OCI-LY7 (cell line): ENCODE data around the gene CELF4. TPM values are rescaled to one million over a fixed set of nuclear protein-coding genes. Genes with fewer than 3 reads are reported as not detected.

Experiments used
- BruUV-seq: library from RNA; stranded (reverse); fragments of 400-500 nt; replicated peaks from 2 replicates; lab custom pipeline; 2021; lab: Mats Ljungman, UMichigan
- CTCF ChIA-PET: fragments of 300-600 bp; sonication (Branson Sonifier 250); formaldehyde crosslinking; loops from one replicate; lab custom pipeline; 2022; ENCODE audit warnings: antibody characterized with exemption; ENCODE audit not compliant: unreplicated experiment; lab: Charles Lee
- POLR2A ChIA-PET: fragments of 300-600 bp; sonication (Branson Sonifier 250); formaldehyde crosslinking; loops from one replicate; lab custom pipeline; 2022; ENCODE audit warnings: antibody characterized with exemption; lab: Charles Lee
- DNase-seq: peaks from one replicate; pipeline ENCODE4 v3.0.0-alpha.2; 2015; ENCODE audit warnings: low spot score
- H2AFZ ChIP-seq: fragments of 200-600 bp; sonication (generic), shearing (Covaris generic); 2 replicates; pipeline ENCODE4 v1.6.1; 2014; ENCODE audit warnings: mild to moderate bottlenecking, antibody characterized with exemption, low read length, moderate library complexity
- H3K27ac ChIP-seq: fragments of 200-600 bp; sonication (generic); 2 replicates; pipeline ENCODE4 v1.5.1; 2014; ENCODE audit warnings: mixed run types, low read depth, mild to moderate bottlenecking, moderate library complexity, low read length, inconsistent platforms; ENCODE audit not compliant: poor library complexity, severe bottlenecking
- H3K36me3 ChIP-seq: fragments of 200-600 bp; sonication (generic); 2 replicates; pipeline ENCODE4 v1.6.1; 2014; ENCODE audit warnings: mild to moderate bottlenecking, antibody characterized with exemption, low read length, moderate library complexity, mixed read lengths; ENCODE audit not compliant: insufficient read depth
- H3K4me1 ChIP-seq: fragments of 200-600 bp; sonication (generic); 2 replicates; pipeline ENCODE4 v1.5.1; 2014; ENCODE audit warnings: mild to moderate bottlenecking, low read length; ENCODE audit not compliant: insufficient read depth, poor library complexity, severe bottlenecking
- H3K4me2 ChIP-seq: fragments of 200-600 bp; sonication (generic); 2 replicates; pipeline ENCODE4 v1.6.1; 2014; ENCODE audit warnings: mild to moderate bottlenecking, low read length
- H3K4me3 ChIP-seq: fragments of 200-600 bp; sonication (generic); 2 replicates; pipeline ENCODE4 v1.5.1; 2014; ENCODE audit warnings: mild to moderate bottlenecking, low read depth, low read length; ENCODE audit not compliant: poor library complexity, severe bottlenecking
- H3K79me2 ChIP-seq: fragments of 200-600 bp; sonication (generic); 2 replicates; pipeline ENCODE4 v1.6.1; 2016; ENCODE audit warnings: low read depth, mild to moderate bottlenecking, low read length, moderate library complexity, mixed read lengths; ENCODE audit not compliant: insufficient read depth
- H3K9me2 ChIP-seq: fragments of 200-600 bp; sonication (generic); 2 replicates; pipeline ENCODE4 v1.6.1; 2016; ENCODE audit warnings: mild to moderate bottlenecking, low read length, mixed read lengths; ENCODE audit not compliant: insufficient read depth
- H3K9me3 ChIP-seq: fragments of 200-600 bp; sonication (generic); 2 replicates; pipeline ENCODE4 v1.6.1; 2014; ENCODE audit warnings: mild to moderate bottlenecking, mixed run types, low read length, mixed read lengths
- H4K20me1 ChIP-seq: fragments of 200-600 bp; sonication (generic); 2 replicates; pipeline ENCODE4 v1.6.1; 2014; ENCODE audit warnings: mild to moderate bottlenecking, antibody characterized with exemption, low read length, moderate library complexity, mixed read lengths; ENCODE audit not compliant: insufficient read depth
- EZH2phosphoT487 ChIP-seq: fragments of 200-600 bp; sonication (generic); IDR thresholded peaks from 2 replicates; pipeline ENCODE4 v1.6.1; 2018; ENCODE audit warnings: low read depth, borderline replicate concordance, mild to moderate bottlenecking, mixed run types, antibody characterized with exemption, low read length, moderate library complexity, mixed read lengths
- intact Hi-C: fragments of 100-400 bp; cut with micrococcal nuclease; formaldehyde crosslinking; loops from one replicate; pipeline ENCODE4 v1.10.0; 2022; ENCODE audit not compliant: unreplicated experiment
- total RNA-seq, 2 experiments: library from RNA; depleted of rRNA in 1 of 2; stranded (reverse); fragments of >200 nt in 1 of 2; shearing (Covaris generic) in 1 of 2; gene quantifications; 2 replicates each; pipeline ENCODE4 v1.2.3, GENCODE V29; 2014 to 2022
- TF ChIP-seq, protein P1 (sequence below): fragments of 200-600 bp; sonication (generic); conservative IDR thresholded peaks from 2 replicates; pipeline ENCODE4 v1.5.1; 2014; ENCODE audit warnings: mild to moderate bottlenecking, antibody characterized with exemption, low read length, moderate library complexity, mixed read lengths

Gene CELF4
- total RNA-seq, 2 experiments from 2014 or later: not detected

DNA sequence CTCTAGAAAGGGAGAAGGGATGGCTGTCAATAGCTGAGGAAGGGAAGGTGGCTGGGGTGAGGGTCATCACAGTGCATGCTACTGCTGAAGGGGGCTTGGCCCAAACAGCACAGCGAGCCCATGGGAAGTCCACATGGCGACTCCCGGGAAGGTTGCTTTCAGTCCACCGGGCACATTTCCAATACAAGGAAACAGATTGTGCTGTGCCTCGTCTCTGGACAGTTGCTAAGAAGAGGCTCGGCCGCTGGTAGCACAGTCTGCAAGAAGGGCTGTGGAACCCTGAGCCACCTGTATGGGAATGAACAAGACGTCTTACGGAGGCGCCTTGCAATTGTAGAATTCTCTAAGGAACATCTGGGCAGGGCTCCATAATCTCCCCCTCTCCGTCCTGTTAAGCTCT, 123.1 kb downstream of the CELF4 start:
- Histone ChIP-seq H3K4me1 (no peaks in the 10 kb centered on the region), H3K4me2 (no peak overlapping the region), H2AFZ (no peak overlapping the region), H3K27ac (no peak overlapping the region), H3K4me3 (no peak overlapping the region), H3K36me3 (no peaks in the 10 kb centered on the region), H3K79me2 (no peaks in the 10 kb centered on the region), H3K9me2 (no peaks in the 10 kb centered on the region), H3K9me3 (no peaks in the 10 kb centered on the region), H4K20me1 (no peaks in the 10 kb centered on the region)
- no peak for DNase-seq
- no TSS peak for BruUV-seq
- TF ChIP-seq, protein P1, sequence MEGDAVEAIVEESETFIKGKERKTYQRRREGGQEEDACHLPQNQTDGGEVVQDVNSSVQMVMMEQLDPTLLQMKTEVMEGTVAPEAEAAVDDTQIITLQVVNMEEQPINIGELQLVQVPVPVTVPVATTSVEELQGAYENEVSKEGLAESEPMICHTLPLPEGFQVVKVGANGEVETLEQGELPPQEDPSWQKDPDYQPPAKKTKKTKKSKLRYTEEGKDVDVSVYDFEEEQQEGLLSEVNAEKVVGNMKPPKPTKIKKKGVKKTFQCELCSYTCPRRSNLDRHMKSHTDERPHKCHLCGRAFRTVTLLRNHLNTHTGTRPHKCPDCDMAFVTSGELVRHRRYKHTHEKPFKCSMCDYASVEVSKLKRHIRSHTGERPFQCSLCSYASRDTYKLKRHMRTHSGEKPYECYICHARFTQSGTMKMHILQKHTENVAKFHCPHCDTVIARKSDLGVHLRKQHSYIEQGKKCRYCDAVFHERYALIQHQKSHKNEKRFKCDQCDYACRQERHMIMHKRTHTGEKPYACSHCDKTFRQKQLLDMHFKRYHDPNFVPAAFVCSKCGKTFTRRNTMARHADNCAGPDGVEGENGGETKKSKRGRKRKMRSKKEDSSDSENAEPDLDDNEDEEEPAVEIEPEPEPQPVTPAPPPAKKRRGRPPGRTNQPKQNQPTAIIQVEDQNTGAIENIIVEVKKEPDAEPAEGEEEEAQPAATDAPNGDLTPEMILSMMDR: no peak
- TF ChIP-seq EZH2phosphoT487: no peak
- CTCF ChIA-PET: interaction anchor here (0.7 kb wide), 1 partner anchor 54 kb away, joined by 3 read pairs; no protein-coding TSS in a partner anchor
- POLR2A ChIA-PET: no interaction called here
- intact Hi-C loops: no loop called here

DNA sequence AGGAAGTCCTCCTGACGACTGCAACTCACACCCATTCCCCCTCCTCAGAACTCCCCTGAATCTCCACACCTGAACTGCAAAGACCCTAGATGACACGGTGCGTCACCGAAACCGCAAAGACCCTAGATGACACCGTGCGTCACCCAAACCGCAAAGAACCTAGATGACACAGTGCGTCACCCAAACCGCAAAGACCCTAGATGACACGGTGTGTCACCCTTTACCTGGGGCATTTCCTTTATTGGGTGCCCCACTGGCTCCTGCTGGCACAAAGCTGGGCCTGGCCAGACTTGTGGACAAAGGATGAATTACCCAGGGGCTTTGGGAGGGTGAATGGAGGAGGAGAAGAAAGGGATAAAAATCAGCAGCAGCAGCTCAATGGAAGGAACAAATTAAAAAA, 123.8 kb downstream of the CELF4 start:
- H3K36me3 ChIP-seq: no peaks in the 10 kb centered on the region
- no peak overlapping the region for H3K27ac ChIP-seq
- no peak overlapping the region for H2AFZ ChIP-seq
- TF ChIP-seq, protein P1: no peak
- no peak for TF ChIP-seq EZH2phosphoT487
- ChIA-PET POLR2A (no interaction called here), CTCF (no interaction called here)
- H3K9me2 ChIP-seq: no peaks in the 10 kb centered on the region
- no peak for DNase-seq
- H3K4me3 ChIP-seq: no peak overlapping the region
- no peaks in the 10 kb centered on the region for H3K4me1 ChIP-seq
- no peaks in the 10 kb centered on the region for H3K9me3 ChIP-seq
- H3K4me2 ChIP-seq: no peak overlapping the region
- H3K79me2 ChIP-seq: no peaks in the 10 kb centered on the region
- no peaks in the 10 kb centered on the region for H4K20me1 ChIP-seq
- BruUV-seq: no TSS peak
- intact Hi-C loops: no loop called here

DNA sequence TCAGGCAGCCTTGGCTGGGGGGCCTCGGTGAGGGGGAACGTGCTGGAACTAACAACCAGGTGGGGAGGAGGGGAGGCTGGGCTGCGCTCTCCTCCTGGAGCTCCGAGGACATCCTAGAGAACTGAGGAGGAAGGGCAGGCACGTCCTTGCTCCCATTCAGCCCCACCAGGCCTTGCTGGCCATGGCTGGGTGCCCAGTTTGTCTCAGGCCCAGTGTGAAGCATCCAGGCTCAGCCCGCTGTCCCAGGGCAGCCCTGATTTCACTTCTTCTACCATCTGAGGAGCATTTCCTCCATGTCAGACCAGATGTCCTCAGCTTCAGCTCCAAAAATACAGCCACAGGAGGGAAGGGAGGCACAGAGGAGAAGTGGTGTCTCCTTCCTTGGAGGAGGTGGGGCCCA, 125.4 kb downstream of the CELF4 start:
- DNase-seq: no peak
- H3K9me3 ChIP-seq: no peaks in the 10 kb centered on the region
- POLR2A ChIA-PET: no interaction called here
- no peak overlapping the region for H3K27ac ChIP-seq
- H3K9me2 ChIP-seq: no peaks in the 10 kb centered on the region
- no peak overlapping the region for H3K4me2 ChIP-seq
- intact Hi-C loops: no loop called here
- H3K4me1 ChIP-seq: no peaks in the 10 kb centered on the region
- H3K36me3 ChIP-seq: no peaks in the 10 kb centered on the region
- no peak overlapping the region for H3K4me3 ChIP-seq
- BruUV-seq: no TSS peak
- H2AFZ ChIP-seq: no peak overlapping the region
- CTCF ChIA-PET: no interaction called here
- TF ChIP-seq, protein P1: no peak
- no peak for TF ChIP-seq EZH2phosphoT487
- H4K20me1 ChIP-seq: no peaks in the 10 kb centered on the region
- no peaks in the 10 kb centered on the region for H3K79me2 ChIP-seq
